K562 (cell line): ENCODE results near the gene KLHL25. TPM values are rescaled to one million over a fixed set of nuclear protein-coding genes. Genes with fewer than 3 reads are reported as not detected.

Experiments
- ATAC-seq: fragments of 200-7000 bp; cut with Tn5 transposase; 3 replicates; pipeline ENCODE4 v1.9.1; 2020; ENCODE audit warnings: moderate library complexity
- BruUV-seq: library from RNA; stranded (reverse); fragments of 400-500 nt; replicated peaks from 2 replicates; lab custom pipeline; 2021; lab: Mats Ljungman, UMichigan
- CTCF ChIA-PET: fragments of 300-600 bp; formaldehyde crosslinking; extraction: SDS; loops from one replicate; lab custom pipeline; 2021; ENCODE audit warnings: low intra/inter-chr PET ratio; lab: Yijun Ruan, JAX
- POLR2A ChIA-PET: fragments of 300-600, 350-650 bp; sonication (Branson Sonifier 250); formaldehyde crosslinking; extraction: SDS; loops from one replicate; lab custom pipeline; 2021; ENCODE audit warnings: antibody characterized with exemption, inconsistent platforms; lab: Yijun Ruan, JAX
- DNase-seq, 4 experiments: peaks; one replicate each; pipeline versions ENCODE4 v3.0.0 to v3.0.0-alpha.2; 2011 to 2018; ENCODE audit warnings: low spot score in 3 of 4, mixed read lengths in 3 of 4; ENCODE audit errors: extremely low read depth in 1 of 4
- FAIRE-seq: peaks from 2 replicates; lab custom pipeline; 2011; peaks lifted over from hg19 to GRCh38; lab: Jason Lieb, UNC
- H2AFZ ChIP-seq: 2 replicates; pipeline ENCODE4 v1.6.0; 2011; ENCODE audit warnings: low read depth, low read length, control low read depth, inconsistent platforms
- H3K27ac ChIP-seq: fragments of 200-600 bp; 3 replicates; pipeline ENCODE4 v1.8.0; 2011; ENCODE audit warnings: low read depth, mild to moderate bottlenecking, control low read depth, inconsistent platforms, low read length, moderate library complexity, mixed read lengths; ENCODE audit errors: extremely low read depth
- H3K27me3 ChIP-seq, 2 experiments: fragments of 300-600 bp in 1 of 2; 2 replicates in 1 of 2; 3 replicates in 1 of 2; pipeline versions ENCODE4 v1.6.0 to v1.8.0; 2011; ENCODE audit warnings: inconsistent platforms in 2 of 2, low read length in 2 of 2, mild to moderate bottlenecking in 1 of 2, mixed read lengths in 1 of 2, moderate library complexity in 1 of 2; ENCODE audit not compliant: control insufficient read depth in 2 of 2, insufficient read depth in 2 of 2
- H3K36me3 ChIP-seq: fragments of 300-600 bp; 3 replicates; pipeline ENCODE4 v1.8.0; 2011; ENCODE audit warnings: mild to moderate bottlenecking, low read length, inconsistent platforms; ENCODE audit not compliant: control insufficient read depth, insufficient read depth
- H3K4me1 ChIP-seq, 2 experiments: fragments of 200-600 bp in 1 of 2; replicated peaks in 1 of 2; 2 replicates in 1 of 2; 3 replicates in 1 of 2; pipeline versions ENCODE4 v1.5.1 to v1.8.0; 2011; ENCODE audit warnings: inconsistent platforms in 2 of 2, low read length in 2 of 2, mild to moderate bottlenecking in 1 of 2, mixed read lengths in 1 of 2, moderate library complexity in 1 of 2; ENCODE audit not compliant: control insufficient read depth in 2 of 2, insufficient read depth in 2 of 2
- H3K4me2 ChIP-seq: 2 replicates; pipeline ENCODE4 v1.6.1; 2011; ENCODE audit warnings: low read length, control low read depth, inconsistent platforms, mixed read lengths; ENCODE audit not compliant: insufficient read depth
- H3K4me3 ChIP-seq: fragments of 200-600 bp; sonication (generic), shearing (Covaris generic); 2 replicates; pipeline ENCODE4 v1.5.1; 2016; ENCODE audit warnings: control low read depth, inconsistent platforms
- H3K79me2 ChIP-seq: fragments of 200-600 bp; 3 replicates; pipeline ENCODE4 v1.8.0; 2011; ENCODE audit warnings: low read length, inconsistent platforms; ENCODE audit not compliant: control insufficient read depth, insufficient read depth
- H3K9ac ChIP-seq, 2 experiments: 2 replicates each; pipeline versions ENCODE4 v1.6.0 to v1.6.1; 2011; ENCODE audit warnings: low read depth in 2 of 2, low read length in 2 of 2, control low read depth in 1 of 2, inconsistent platforms in 1 of 2, mild to moderate bottlenecking in 1 of 2, mixed read lengths in 1 of 2; ENCODE audit not compliant: insufficient read depth in 1 of 2
- H3K9me1 ChIP-seq: one replicate; pipeline ENCODE4 v1.6.0; 2011; ENCODE audit warnings: inconsistent platforms, mild to moderate bottlenecking, low read length, moderate library complexity; ENCODE audit not compliant: control insufficient read depth, insufficient read depth
- H3K9me3 ChIP-seq: replicated peaks from 2 replicates; pipeline ENCODE4 v1.5.1; 2011; ENCODE audit warnings: low read depth, low read length, inconsistent platforms; ENCODE audit not compliant: control insufficient read depth, insufficient read depth
- H4K20me1 ChIP-seq: replicated peaks from 2 replicates; pipeline ENCODE4 v1.6.1; 2011; ENCODE audit warnings: low read length, inconsistent platforms, mixed read lengths; ENCODE audit not compliant: control insufficient read depth, insufficient read depth
- BACH1 ChIP-seq: fragments of 200-800 bp; sonication (Bioruptor generic); IDR thresholded peaks from 2 replicates; pipeline ENCODE4 v1.6.1; 2016; ENCODE audit warnings: missing genetic modification characterization, missing compliant biosample characterization
- BRF1 ChIP-seq: IDR thresholded peaks from 3 replicates; pipeline ENCODE4 v1.6.1; 2011; ENCODE audit warnings: borderline replicate concordance, mild to moderate bottlenecking; ENCODE audit not compliant: insufficient read length; ENCODE audit errors: extremely low read depth
- DPF2 ChIP-seq: fragments of 450-650 bp; IDR thresholded peaks from 2 replicates; pipeline ENCODE4 v1.6.1; 2016
- GATA2 ChIP-seq: sonication (generic); formaldehyde crosslinking; IDR thresholded peaks from 2 replicates; pipeline ENCODE4 v1.4.0; 2020; ENCODE audit warnings: mild to moderate bottlenecking, missing genetic modification reagents
- HMGN3 ChIP-seq: IDR thresholded peaks from 2 replicates; pipeline ENCODE4 v1.6.1; 2011; ENCODE audit warnings: borderline replicate concordance, low read depth, mild to moderate bottlenecking, mixed read lengths, low read length; ENCODE audit not compliant: insufficient read length; ENCODE audit errors: extremely low read depth
- KAT8 ChIP-seq: fragments of 450-650 bp; IDR thresholded peaks from 2 replicates; pipeline ENCODE4 v1.6.1; 2016; ENCODE audit warnings: low read depth, mild to moderate bottlenecking
- KLF1 ChIP-seq: fragments of 450-650 bp; IDR thresholded peaks from 2 replicates; pipeline ENCODE4 v1.6.1; 2016; ENCODE audit warnings: missing genetic modification characterization, missing compliant biosample characterization
- MAFK ChIP-seq: IDR thresholded peaks from 2 replicates; pipeline ENCODE4 v1.6.1; 2011; ENCODE audit warnings: low read length, improper control_type of control experiment
- MECOM ChIP-seq: fragments of 250-450 bp; sonication (Bioruptor Pico); IDR thresholded peaks from 2 replicates; pipeline ENCODE4 v1.8.0; 2022; ENCODE audit warnings: inconsistent platforms
- NCOA1 ChIP-seq: fragments of 450-650 bp; IDR thresholded peaks from 2 replicates; pipeline ENCODE4 v1.6.1; 2016; ENCODE audit warnings: low read depth
- PTRF ChIP-seq: fragments of 450-650 bp; IDR thresholded peaks from 2 replicates; pipeline ENCODE4 v1.6.1; 2016; ENCODE audit warnings: mild to moderate bottlenecking, missing genetic modification characterization, missing compliant biosample characterization
- RBM25 ChIP-seq: fragments of 200-400 bp; formaldehyde crosslinking; IDR thresholded peaks from 2 replicates; pipeline ENCODE4 v1.6.1; 2018; ENCODE audit warnings: low read length, low read depth, moderate library complexity; ENCODE audit not compliant: severe bottlenecking
- SREBF2 ChIP-seq: sonication (generic); formaldehyde crosslinking; IDR thresholded peaks from 2 replicates; pipeline ENCODE4 v1.4.0; 2020; ENCODE audit warnings: mild to moderate bottlenecking, missing genetic modification reagents
- ZNF280B ChIP-seq: fragments of 250-450 bp; sonication (Bioruptor Pico); IDR thresholded peaks from 2 replicates; pipeline ENCODE4 v1.5.1; 2021; ENCODE audit warnings: mild to moderate bottlenecking
- ZNF609 ChIP-seq: sonication (generic); formaldehyde crosslinking; IDR thresholded peaks from 2 replicates; pipeline ENCODE4 v1.8.1; 2023; ENCODE audit warnings: missing genetic modification reagents, mild to moderate bottlenecking, borderline replicate concordance
- WGBS: fragments of 100-300 bp; shearing (Covaris generic); methylation state at CpG from one replicate; pipeline ENCODE4 v1.1.6; 2016; ENCODE audit warnings: low coverage, mixed read lengths; ENCODE audit not compliant: insufficient coverage; ENCODE audit errors: missing lambda C conversion rate; 5-methylcytosine and 5-hydroxymethylcytosine counted together
- in situ Hi-C: fragments of 300-500 bp; cut with MboI; formaldehyde crosslinking; loops from 4 replicates; pipeline ENCODE4 v1.15.0; 2018; ENCODE audit warnings: inconsistent platforms, mixed read lengths
- intact Hi-C: fragments of 100-400 bp; cut with micrococcal nuclease; formaldehyde crosslinking; loops from 2 replicates; pipeline ENCODE4 v1.14.2; 2022
- polyA plus RNA-seq, 8 experiments: library from polyadenylated mRNA; depleted of rRNA in 4 of 8; stranded (reverse) in 5 of 8; unstranded in 3 of 8; fragments of >200 nt; fragmentation: Nextera tagmentation in 2 of 8; fragmentation: Illumina TruSeq in 1 of 8; extraction: Ambion mirVana in 2 of 8; extraction: Trizol in 1 of 8; gene quantifications; 2 replicates each; pipeline versions ENCODE4 v1.2.1 to v1.2.3, GENCODE V29; 2011 to 2014; ENCODE audit warnings: inconsistent platforms in 1 of 8, missing spikeins in 1 of 8
- total RNA-seq, 7 experiments: library from RNA; depleted of rRNA in 6 of 7; stranded (reverse); fragments of >200 nt in 6 of 7; fragmentation: Illumina TruSeq in 2 of 7; extraction: Trizol in 2 of 7; gene quantifications; 2 replicates each; pipeline versions ENCODE4 v1.2.1 to v1.2.3, GENCODE V29; 2011 to 2021; ENCODE audit warnings: low replicate concordance in 1 of 7

Gene KLHL25
- total and polyA plus RNA-seq, 9 of the 15 experiments (the other 6 are each of a cell fraction or from before 2014, with no cell fraction given) = 0.04 to 0.14 (median 0.10) TPM; not detected in 3

- Histone ChIP-seq H3K79me2 (no peaks in the 10 kb centered on the region), H3K9ac (no peak overlapping the region), H3K4me3 (no peak overlapping the region), H3K27me3 (peaks cover 15 to 32% of the 10 kb centered on the region in 2 experiments; a peak in 4 of 5 replicates), H3K4me1 (no peaks in the 10 kb centered on the region), H2AFZ (no peak overlapping the region), H3K9me1 (no peaks in the 10 kb centered on the region), H3K4me2 (no peak overlapping the region), H3K36me3 (no peaks in the 10 kb centered on the region), H4K20me1 (0 out of 2 replicates have a peak, but pooled peaks cover 3% of the 10 kb centered on the region), H3K27ac (no peak overlapping the region), H3K9me3 (no peaks in the 10 kb centered on the region)
- BruUV-seq = no TSS peak
- DNase-seq (no peak), ATAC-seq (no peak), FAIRE-seq (no peak)
- in situ Hi-C loops (no loop called here), intact Hi-C loops (no loop called here)
- no peak for TF ChIP-seq KAT8
- TF ChIP-seq GATA2 (CRISPR knock-in tag) = no peak
- TF ChIP-seq MAFK = no peak
- no peak for TF ChIP-seq ZNF609
- no peak for TF ChIP-seq DPF2
- no peak for TF ChIP-seq ZNF280B (CRISPR knock-in tag)
- TF ChIP-seq NCOA1 = no peak
- TF ChIP-seq RBM25 = no peak
- no peak for TF ChIP-seq HMGN3
- no peak for TF ChIP-seq BACH1 (tag)
- TF ChIP-seq MECOM (CRISPR knock-in tag) = no peak
- no peak for TF ChIP-seq BRF1
- TF ChIP-seq PTRF (tag) = no peak
- TF ChIP-seq KLF1 = no peak
- TF ChIP-seq SREBF2 (CRISPR knock-in tag) = no peak
- WGBS = 0% methylated on average over 6 of the region's 6 CpGs
- ChIA-PET CTCF (no interaction called here), POLR2A (no interaction called here)
Observed at GRCh38 chr15:85782064-85782463, 12.7 kb downstream of the KLHL25 start.
